Activated T-cell treated with anti-CD3 and anti-CD28 coated beads for 24 hours (primary cell): ENCODE data around the gene SEMA4F.
A peak's percentile ranks its signal among the peaks of the same experiment; 100 is the strongest.

Experiments used
- DNase-seq: peaks from one replicate; pipeline ENCODE4 v3.0.0-alpha.2; 2020; ENCODE audit warnings: low read depth

The SEMA4F gene

GRCh38 chr2:74659462-74659861, 5.4 kb downstream of the SEMA4F start:
- DNase-seq, result no peak

- no peak for DNase-seq
Observed at GRCh38 chr2:74668087-74668486, 14.0 kb downstream of the SEMA4F start.

DNA sequence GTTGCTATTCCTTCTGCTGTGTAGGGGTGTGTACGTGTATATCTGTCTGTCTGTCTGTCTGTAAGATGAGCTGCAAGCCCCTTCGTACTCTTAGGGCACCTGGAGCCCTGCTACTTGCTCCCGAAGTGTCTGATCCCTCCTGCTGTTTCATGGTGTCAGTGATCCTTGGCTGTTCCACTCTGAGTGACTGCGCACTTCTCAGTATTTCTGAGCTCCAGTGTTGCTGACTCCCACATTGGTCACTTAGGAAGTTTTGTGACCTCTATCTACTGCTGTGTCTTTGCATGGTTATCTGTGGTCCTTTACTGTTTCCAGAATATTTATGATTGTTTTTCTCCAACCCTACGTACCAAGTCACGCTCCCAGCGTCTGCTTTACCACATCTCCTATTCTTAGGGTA, 16.2 kb downstream of the SEMA4F start:
- DNase-seq, result no peak

GRCh38 chr2:74671479-74671878, 17.4 kb downstream of the SEMA4F start:
- no peak for DNase-seq

GRCh38 chr2:74673826-74674528, 19.9 kb downstream of the SEMA4F start:
- no peak for DNase-seq

- DNase-seq, result no peak
Observed at GRCh38 chr2:74675090-74675489, 21.0 kb downstream of the SEMA4F start.

GRCh38 chr2:74676331-74676730, 22.3 kb downstream of the SEMA4F start:
- DNase-seq, result no peak

GRCh38 chr2:74679615-74680014, 25.6 kb downstream of the SEMA4F start:
- no peak for DNase-seq

DNA sequence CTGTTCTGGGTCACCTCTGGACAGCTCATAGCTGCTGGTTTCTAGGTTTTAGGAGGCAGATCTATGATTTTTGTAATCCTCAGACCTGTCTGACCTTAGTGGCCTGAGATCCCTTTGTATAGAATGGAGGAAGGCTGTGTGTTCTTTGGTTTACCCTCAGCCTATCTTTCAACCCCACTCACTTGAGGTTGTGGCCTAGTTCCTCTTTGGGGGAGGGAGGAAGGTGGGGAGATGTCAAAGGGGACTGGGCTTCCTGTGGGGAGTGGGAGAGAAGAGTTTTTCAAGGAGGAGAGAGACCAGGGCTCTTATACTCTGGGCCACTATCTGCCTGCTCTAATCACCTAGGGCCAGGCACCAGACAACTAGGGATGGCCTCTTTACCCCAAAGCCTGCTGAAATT, 28.5 kb downstream of the SEMA4F start:
- DNase-seq, result no peak

GRCh38 chr2:74685408-74685807, 31.4 kb downstream of the SEMA4F start:
- no peak for DNase-seq

DNA sequence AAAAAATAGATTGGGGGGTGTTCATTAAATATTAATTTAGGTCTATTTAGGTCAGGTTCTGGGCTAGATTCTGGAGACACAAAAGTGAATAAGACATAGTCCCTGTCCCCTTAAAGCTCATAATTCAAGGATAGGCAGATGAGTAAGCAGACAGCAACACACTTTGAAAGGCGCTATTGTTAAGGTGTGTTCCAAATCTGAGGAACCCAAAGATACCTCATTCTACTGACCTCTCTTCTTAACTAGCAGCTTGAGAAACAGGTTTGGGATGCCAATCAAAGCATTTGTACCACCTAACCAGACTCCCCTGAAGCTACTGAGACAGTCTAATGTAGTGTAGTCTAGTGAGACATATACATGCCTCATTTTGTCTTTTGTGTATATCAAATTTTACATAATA, 34.8 kb downstream of the SEMA4F start:
- no peak for DNase-seq

GRCh38 chr2:74689671-74690070, 35.6 kb downstream of the SEMA4F start:
- DNase-seq, result no peak

- peak; percentile 4 for DNase-seq
Observed at GRCh38 chr2:74690571-74690970, 36.5 kb downstream of the SEMA4F start.

- DNase-seq, result no peak
Observed at GRCh38 chr2:74691929-74692328, 37.9 kb downstream of the SEMA4F start.

GRCh38 chr2:74693213-74693612, 39.2 kb downstream of the SEMA4F start:
- DNase-seq, result no peak

DNA sequence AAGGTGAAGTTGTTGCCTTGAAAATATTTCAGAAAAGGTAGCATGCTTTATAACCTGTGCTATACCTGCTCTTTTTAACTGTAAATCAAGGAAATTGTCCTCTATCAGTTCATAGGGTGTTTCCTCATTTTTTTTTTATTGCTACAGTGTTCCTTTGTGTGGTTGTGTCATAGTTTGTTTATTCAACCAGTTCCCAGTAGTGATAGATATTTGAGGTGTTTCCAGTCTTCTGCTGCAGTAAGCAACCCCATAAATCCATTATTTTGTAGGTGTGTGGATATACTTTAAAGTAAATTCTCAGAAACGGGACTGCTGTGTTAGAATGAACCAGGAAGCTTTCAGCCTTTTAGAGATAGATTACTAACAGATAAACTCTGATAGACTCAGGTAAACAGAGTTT, 39.6 kb downstream of the SEMA4F start:
- DNase-seq, result no peak

DNA sequence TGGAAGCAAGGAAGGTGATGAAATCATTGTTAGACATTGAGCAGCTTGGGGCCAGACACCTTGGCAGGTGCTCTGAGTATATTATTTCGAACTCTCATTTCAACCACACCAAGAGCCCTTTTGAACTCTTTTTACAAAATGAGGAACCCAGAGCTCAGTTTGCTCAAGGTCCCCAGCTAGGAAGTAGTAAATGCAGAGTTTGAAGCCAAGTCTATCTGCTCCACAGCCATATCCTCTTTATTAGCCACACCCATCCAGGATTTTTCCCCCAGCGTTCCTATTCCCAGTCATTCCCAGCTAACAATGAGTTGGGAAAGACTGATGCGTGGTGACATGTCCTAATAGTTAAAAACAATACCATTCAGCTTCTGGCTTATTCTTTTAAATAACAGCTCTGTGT, 40.2 kb downstream of the SEMA4F start:
- DNase-seq, result no peak

- no peak for DNase-seq
Observed at GRCh38 chr2:74695663-74696062, 41.6 kb downstream of the SEMA4F start.

DNA sequence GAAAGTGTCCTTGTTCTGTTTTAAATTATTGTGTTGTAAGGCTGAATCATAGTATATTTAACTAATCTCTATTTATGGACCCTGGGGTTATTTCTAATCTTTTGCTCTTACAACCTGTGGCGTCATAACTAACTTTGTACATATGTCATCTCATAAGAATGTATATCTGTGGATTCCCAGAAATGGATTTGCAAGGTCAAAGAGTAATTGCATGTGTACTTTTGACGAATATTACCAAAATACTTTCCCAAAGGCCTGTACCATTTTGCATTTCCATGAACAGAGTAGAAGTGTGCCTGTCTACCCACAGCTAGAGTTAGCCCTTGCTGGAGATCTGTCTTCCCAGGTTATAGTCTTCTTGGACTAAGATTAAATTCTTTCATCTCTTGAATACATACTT, 42.8 kb downstream of the SEMA4F start:
- DNase-seq, result no peak

- DNase-seq, result no peak
Observed at GRCh38 chr2:74700643-74701372, 46.8 kb downstream of the SEMA4F start.

- no peak for DNase-seq
Observed at GRCh38 chr2:74702001-74702715, 48.1 kb downstream of the SEMA4F start.

DNA sequence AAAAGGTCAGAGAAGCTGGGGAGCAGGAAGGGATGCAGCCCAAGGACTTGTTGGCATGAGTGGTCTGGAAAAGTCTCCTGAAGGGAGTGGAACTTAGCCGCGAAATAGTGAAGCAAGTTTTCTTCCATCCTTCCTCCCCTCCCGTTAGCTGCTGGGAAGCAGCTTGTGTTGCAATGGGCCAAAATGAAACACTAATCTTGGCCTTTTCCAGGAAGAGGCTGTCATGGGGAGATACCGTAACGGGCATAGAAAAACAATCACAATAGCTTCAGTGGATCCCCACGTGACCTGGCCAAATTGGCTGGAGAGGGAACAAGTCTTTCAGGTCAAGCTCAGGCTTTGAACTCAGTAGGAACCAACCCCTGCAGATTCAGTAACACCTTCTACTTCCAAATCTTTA, 49.3 kb downstream of the SEMA4F start:
- no peak for DNase-seq

DNA sequence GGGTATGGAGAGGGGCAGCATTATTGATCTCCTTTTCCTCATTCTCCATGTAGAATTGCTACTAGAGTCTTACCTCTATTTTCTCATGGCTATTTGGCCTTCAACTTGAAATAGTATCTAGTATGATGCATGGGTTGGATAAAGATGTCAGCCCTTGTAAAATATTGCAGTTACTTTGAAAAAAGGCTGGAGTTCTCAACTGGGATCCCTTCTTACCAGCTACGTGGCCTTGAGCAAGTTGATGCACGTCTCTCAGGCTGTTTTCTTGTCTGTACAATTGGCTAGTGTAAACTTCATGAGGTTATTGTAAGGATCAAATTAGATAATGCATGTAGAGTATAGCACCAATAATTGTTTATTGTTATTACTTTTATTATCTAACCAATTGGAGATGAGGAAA, 50.2 kb downstream of the SEMA4F start:
- DNase-seq, result no peak
